Hepatocyte (in vitro differentiated cells): ENCODE measurements around the gene SAMD11. TPM values are rescaled to one million over a fixed set of nuclear protein-coding genes. Genes with fewer than 3 reads are reported as not detected.

Experiments used
- DNase-seq: peaks from one replicate; pipeline ENCODE4 v3.0.0-alpha.2; 2016; ENCODE audit warnings: low spot score
- H2AFZ ChIP-seq: fragments of 200-600 bp; sonication (generic); 2 replicates; pipeline ENCODE4 v1.6.0; 2016; ENCODE audit warnings: antibody characterized with exemption, mild to moderate bottlenecking
- H3K27ac ChIP-seq: fragments of 200-600 bp; sonication (generic); 2 replicates; pipeline ENCODE4 v1.5.1; 2016; ENCODE audit warnings: mild to moderate bottlenecking
- H3K27me3 ChIP-seq: fragments of 200-600 bp; sonication (generic); 2 replicates; pipeline ENCODE4 v1.6.1; 2016
- H3K36me3 ChIP-seq: fragments of 200-600 bp; sonication (generic); replicated peaks from 2 replicates; pipeline ENCODE4 v1.5.1; 2016; ENCODE audit warnings: low read depth; ENCODE audit not compliant: insufficient read depth
- H3K4me1 ChIP-seq: fragments of 200-600 bp; sonication (generic); 2 replicates; pipeline ENCODE4 v1.5.1; 2016; ENCODE audit warnings: mild to moderate bottlenecking, moderate library complexity; ENCODE audit not compliant: insufficient read depth
- H3K4me2 ChIP-seq: fragments of 200-600 bp; sonication (generic); 2 replicates; pipeline ENCODE4 v1.6.0; 2016
- H3K4me3 ChIP-seq: fragments of 200-600 bp; sonication (generic); 2 replicates; pipeline ENCODE4 v1.5.1; 2016; ENCODE audit warnings: mild to moderate bottlenecking
- H3K79me2 ChIP-seq: fragments of 200-600 bp; sonication (generic); 2 replicates; pipeline ENCODE4 v1.6.0; 2017; ENCODE audit warnings: mild to moderate bottlenecking
- H3K9me2 ChIP-seq: fragments of 200-600 bp; sonication (generic); replicated peaks from 2 replicates; pipeline ENCODE4 v1.6.0; 2017; ENCODE audit warnings: mild to moderate bottlenecking; ENCODE audit not compliant: insufficient read depth
- H3K9me3 ChIP-seq: fragments of 200-600 bp; sonication (generic); 2 replicates; pipeline ENCODE4 v1.5.1; 2016; ENCODE audit warnings: low read depth, mild to moderate bottlenecking
- H4K20me1 ChIP-seq: fragments of 200-600 bp; sonication (generic); 2 replicates; pipeline ENCODE4 v1.6.0; 2016; ENCODE audit warnings: mild to moderate bottlenecking; ENCODE audit not compliant: insufficient read depth, poor library complexity, severe bottlenecking
- CTCF ChIP-seq: fragments of 200-600 bp; sonication (generic); IDR thresholded peaks from 2 replicates; pipeline ENCODE4 v1.5.1; 2016; ENCODE audit warnings: antibody characterized with exemption, mild to moderate bottlenecking; ENCODE audit not compliant: poor library complexity
- EZH2 ChIP-seq: fragments of 200-600 bp; sonication (generic); IDR thresholded peaks from 2 replicates; pipeline ENCODE4 v1.6.1; 2016; ENCODE audit warnings: antibody characterized with exemption, mild to moderate bottlenecking, borderline replicate concordance
- EZH2phosphoT487 ChIP-seq: fragments of 200-600 bp; sonication (generic); IDR thresholded peaks from one replicate; pipeline ENCODE4 v1.6.1; 2018; ENCODE audit warnings: antibody characterized with exemption, mild to moderate bottlenecking, low read depth, moderate library complexity; ENCODE audit not compliant: unreplicated experiment, severe bottlenecking
- WGBS: methylation state at CpG from one replicate; pipeline ENCODE4 v1.1.6; 2016; ENCODE audit warnings: low lambda C conversion rate; ENCODE audit errors: missing lambda C conversion rate; 5-methylcytosine and 5-hydroxymethylcytosine counted together
- polyA plus RNA-seq: library from polyadenylated mRNA; unstranded; fragments of >200 nt; fragmentation: Nextera tagmentation; extraction: Ambion mirVana; gene quantifications from 2 replicates; pipeline ENCODE4 v1.2.1, GENCODE V29; 2016
- total RNA-seq: library from RNA; depleted of rRNA; stranded (reverse); fragments of >200 nt; gene quantifications from 2 replicates; pipeline ENCODE4 v1.2.3, GENCODE V29; 2014

SAMD11 gene
- total and polyA plus RNA-seq, 2 experiments from 2014 or later = 9.5 to 17.1 TPM

GRCh38 chr1:965526-966134 is 41.9 kb downstream of the SAMD11 start:
- Histone ChIP-seq H2AFZ (no peak overlapping the region), H4K20me1 (no peaks in the 10 kb centered on the region), H3K9me3 (no peaks in the 10 kb centered on the region), H3K4me2 (peak overlapping the region; percentile 99), H3K79me2 (no peaks in the 10 kb centered on the region), H3K27me3 (peaks cover 2% of the 10 kb centered on the region), H3K4me3 (no peak overlapping the region), H3K4me1 (peaks cover 13% of the 10 kb centered on the region), H3K27ac (peak overlapping the region; percentile 91), H3K36me3 (no peaks in the 10 kb centered on the region), H3K9me2 (no peaks in the 10 kb centered on the region)
- TF ChIP-seq EZH2phosphoT487 = no peak
- TF ChIP-seq CTCF = no peak
- no peak for TF ChIP-seq EZH2
- WGBS = 88% methylated on average over 23 of the region's 26 CpGs
- no peak for DNase-seq

GRCh38 chr1:966135-966703 is 42.5 kb downstream of the SAMD11 start, which contains the start of gene PLEKHN1:
Gene PLEKHN1, plus strand, starts transcription at chr1:966482. Its CDS starts 50 bp downstream, at chr1:966532.
- H3K36me3 ChIP-seq = no peaks in the 10 kb centered on the region
- H3K9me3 ChIP-seq = no peaks in the 10 kb centered on the region
- TF ChIP-seq EZH2 = no peak
- no peak for TF ChIP-seq CTCF
- no peak for TF ChIP-seq EZH2phosphoT487
- H3K4me3 ChIP-seq = peak within 1 kb of the TSS; percentile 48
- peaks cover 4% of the 10 kb centered on the region for H3K27me3 ChIP-seq
- DNase-seq = peak; percentile 64
- WGBS = 23% methylated on average over 22 of the region's 31 CpGs
- H3K4me1 ChIP-seq = peaks cover 13% of the 10 kb centered on the region
- no peaks in the 10 kb centered on the region for H3K79me2 ChIP-seq
- peak within 1 kb of the TSS; percentile 99 for H3K4me2 ChIP-seq
- H3K27ac ChIP-seq = peak within 1 kb of the TSS; percentile 91
- no peaks in the 10 kb centered on the region for H4K20me1 ChIP-seq
- H2AFZ ChIP-seq = peak within 1 kb of the TSS; percentile 77
- H3K9me2 ChIP-seq = no peaks in the 10 kb centered on the region

GRCh38 chr1:966704-967300 is 43.1 kb downstream of the SAMD11 start:
- 3% methylated on average over 46 of the region's 60 CpGs for WGBS
- no peak for TF ChIP-seq EZH2
- no peak for TF ChIP-seq EZH2phosphoT487
- TF ChIP-seq CTCF = no peak
- peak overlapping the region; percentile 91 for H3K27ac ChIP-seq
- H3K9me3 ChIP-seq = no peaks in the 10 kb centered on the region
- H3K79me2 ChIP-seq = no peaks in the 10 kb centered on the region
- H3K36me3 ChIP-seq = no peaks in the 10 kb centered on the region
- DNase-seq = peak; percentile 87
- no peaks in the 10 kb centered on the region for H4K20me1 ChIP-seq
- peaks cover 13% of the 10 kb centered on the region for H3K4me1 ChIP-seq
- H3K27me3 ChIP-seq = peaks cover 4% of the 10 kb centered on the region
- peak overlapping the region; percentile 99 for H3K4me2 ChIP-seq
- peak overlapping the region; percentile 48 for H3K4me3 ChIP-seq
- H2AFZ ChIP-seq = peak overlapping the region; percentile 77
- H3K9me2 ChIP-seq = no peaks in the 10 kb centered on the region
